ENCODE data around the gene ATP9B.
"Not testable (repeated sequence)": the region's sequence is repeated elsewhere in the genome, so short reads cannot be mapped to it uniquely, and the experiment has no call there.

The ATP9B gene

DNA sequence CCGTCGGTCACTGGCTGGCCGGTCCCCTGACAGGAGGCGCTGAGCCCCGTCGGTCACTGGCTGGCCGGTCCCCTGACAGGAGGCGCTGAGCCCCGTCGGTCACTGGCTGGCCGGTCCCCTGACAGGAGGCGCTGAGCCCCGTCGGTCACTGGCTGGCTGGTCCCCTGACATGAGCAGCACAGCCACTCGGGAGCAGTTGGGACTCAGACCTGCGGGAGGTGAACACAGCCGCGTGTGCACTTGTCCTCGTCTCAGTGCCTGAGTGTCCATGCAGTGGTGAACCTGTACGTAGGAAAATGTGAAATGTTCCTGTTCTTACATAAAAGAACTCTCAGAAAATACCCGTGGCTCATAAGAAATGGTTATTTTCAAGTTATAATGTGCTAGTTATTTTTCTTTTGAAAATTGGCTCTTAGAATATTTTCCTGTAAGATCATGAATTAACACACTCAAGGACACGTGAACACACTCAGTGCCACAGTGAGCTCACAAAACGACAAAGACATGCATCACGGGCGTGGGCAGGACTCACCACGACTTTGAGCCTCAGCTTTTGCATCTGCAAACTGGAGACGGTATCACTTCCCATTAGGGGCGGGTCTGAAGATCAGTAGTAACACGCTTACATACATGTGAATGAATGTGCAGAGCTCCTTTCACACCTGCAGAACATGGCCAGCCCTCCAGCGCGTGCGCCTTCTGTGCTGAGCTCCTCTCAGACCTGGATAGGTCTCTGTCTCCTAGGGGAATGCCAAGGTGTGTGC, 305.4 kb downstream of the ATP9B start:
- POLR2A ChIA-PET (ENCODE audit: low non-redundant PET), result no interaction called here
- no peak overlapping the region for H3K27ac ChIP-seq
- CTCF ChIA-PET, result no interaction called here
- TF ChIP-seq, protein P1, sequence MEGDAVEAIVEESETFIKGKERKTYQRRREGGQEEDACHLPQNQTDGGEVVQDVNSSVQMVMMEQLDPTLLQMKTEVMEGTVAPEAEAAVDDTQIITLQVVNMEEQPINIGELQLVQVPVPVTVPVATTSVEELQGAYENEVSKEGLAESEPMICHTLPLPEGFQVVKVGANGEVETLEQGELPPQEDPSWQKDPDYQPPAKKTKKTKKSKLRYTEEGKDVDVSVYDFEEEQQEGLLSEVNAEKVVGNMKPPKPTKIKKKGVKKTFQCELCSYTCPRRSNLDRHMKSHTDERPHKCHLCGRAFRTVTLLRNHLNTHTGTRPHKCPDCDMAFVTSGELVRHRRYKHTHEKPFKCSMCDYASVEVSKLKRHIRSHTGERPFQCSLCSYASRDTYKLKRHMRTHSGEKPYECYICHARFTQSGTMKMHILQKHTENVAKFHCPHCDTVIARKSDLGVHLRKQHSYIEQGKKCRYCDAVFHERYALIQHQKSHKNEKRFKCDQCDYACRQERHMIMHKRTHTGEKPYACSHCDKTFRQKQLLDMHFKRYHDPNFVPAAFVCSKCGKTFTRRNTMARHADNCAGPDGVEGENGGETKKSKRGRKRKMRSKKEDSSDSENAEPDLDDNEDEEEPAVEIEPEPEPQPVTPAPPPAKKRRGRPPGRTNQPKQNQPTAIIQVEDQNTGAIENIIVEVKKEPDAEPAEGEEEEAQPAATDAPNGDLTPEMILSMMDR (conservative IDR thresholded peaks at IDR 0.05; ENCODE audit: low read depth), result no peak
- no peak for DNase-seq (ENCODE audit: low spot score)

DNA sequence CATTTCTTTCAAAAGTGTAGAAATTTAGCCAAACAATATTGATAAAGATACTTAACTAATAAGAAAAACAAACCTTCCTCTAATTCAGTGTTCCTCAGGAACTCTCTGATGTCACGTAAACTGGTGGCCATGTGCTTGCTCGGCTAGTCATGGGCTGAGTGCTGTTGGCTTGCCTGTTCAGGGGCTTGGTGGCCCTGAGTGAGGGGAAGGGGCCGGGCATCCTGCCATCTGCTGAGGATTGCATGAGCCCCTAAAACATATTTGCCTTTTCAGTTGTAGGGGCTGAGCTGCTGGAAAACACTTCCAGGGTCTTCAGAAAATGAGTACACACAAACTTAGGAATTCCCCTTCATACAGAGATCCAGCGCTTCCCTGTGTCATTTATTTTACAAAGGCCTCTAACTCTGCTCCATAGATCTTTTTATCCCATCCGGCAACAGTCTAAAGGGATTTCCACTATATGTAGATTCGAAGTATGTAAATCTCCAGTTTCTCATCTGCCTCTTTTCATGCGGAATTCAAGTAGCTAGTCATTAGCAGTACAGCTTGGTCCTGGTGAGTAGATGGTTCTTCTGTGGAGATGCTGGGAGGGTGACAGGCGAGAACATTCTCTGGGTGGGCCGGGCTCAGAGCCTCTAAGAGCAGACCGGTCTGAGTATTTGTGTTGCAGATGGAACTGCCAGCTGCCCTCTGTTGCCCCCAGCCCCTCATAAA, 306.4 kb downstream of the ATP9B start:
- POLR2A ChIA-PET (ENCODE audit: low non-redundant PET), result no interaction called here

DNA sequence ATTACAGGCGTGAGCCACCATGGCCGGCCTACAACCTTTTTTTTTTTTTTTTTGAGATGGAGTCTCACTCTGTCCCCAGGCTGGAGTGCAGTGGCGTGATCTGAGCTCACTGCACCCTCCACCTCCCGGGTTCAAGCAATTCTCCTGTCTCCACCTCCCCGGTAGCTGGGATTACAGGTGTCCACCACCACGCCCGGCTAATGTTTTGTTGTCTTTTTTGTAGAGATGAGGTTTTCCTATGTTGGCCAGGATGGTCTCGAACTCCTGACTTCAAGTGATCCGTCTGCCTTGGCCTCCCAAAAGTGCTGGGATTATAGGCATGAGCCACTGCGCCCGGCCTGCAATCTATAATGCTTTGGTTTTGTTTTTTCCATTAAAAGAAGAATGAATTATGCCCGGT, 307.5 kb downstream of the ATP9B start:
- DNase-seq (ENCODE audit: low spot score); H3K27ac ChIP-seq; POLR2A ChIA-PET (ENCODE audit: low non-redundant PET): not testable (repeated sequence)
- CTCF ChIA-PET, result interaction anchor here (0.8 kb wide), 1 partner anchor 154 kb away, joined by 3 read pairs; no protein-coding TSS in a partner anchor

More for the DNA sequence above, 306.4 kb downstream of the ATP9B start:
- TF ChIP-seq, protein P1 (conservative IDR thresholded peaks at IDR 0.05; ENCODE audit: low read depth), result no peak
- no peak for DNase-seq (ENCODE audit: low spot score)
- H3K27ac ChIP-seq, result no peak overlapping the region
- CTCF ChIA-PET, result interaction anchor here (0.9 kb wide), 1 partner anchor 214 kb away, joined by 3 read pairs; no protein-coding TSS in a partner anchor

DNA sequence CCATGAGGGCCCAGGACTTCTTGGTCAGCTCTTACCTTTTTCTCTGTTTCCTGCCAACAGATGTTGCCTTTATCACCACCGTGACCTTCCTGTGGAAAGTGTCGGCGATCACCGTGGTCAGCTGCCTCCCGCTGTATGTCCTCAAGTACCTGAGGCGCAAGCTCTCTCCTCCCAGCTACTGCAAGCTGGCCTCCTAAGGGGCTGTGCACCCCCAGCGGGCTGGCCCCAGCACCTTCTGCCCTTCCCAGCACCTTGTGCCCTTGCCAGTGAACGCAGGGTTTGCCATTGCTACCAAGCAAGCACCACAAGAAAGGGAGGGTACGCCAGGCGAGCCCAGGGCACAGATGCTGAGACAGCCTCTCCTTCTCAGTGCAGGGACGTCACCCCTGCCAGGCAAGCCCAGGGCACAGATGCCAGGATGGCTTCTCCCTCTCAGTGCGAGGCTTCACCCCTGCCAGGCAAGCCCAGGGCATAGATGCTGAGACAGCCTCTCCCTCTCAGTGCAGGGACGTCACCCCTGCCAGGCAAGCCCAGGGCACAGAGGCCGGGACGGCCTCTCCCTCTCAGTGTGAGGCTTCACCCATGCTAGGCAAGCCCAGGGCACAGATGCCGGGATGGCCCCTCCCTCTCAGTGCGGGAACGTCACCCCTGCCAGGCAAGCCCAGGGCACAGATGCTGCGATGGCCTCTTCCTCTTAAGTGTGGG, 308.1 kb downstream of the ATP9B start:
- ChIA-PET CTCF (interaction anchor here (0.6 to 0.8 kb wide), 2 partner anchors 153 to 175 kb away, joined by 3 read pairs; no protein-coding TSS in a partner anchor), POLR2A (ENCODE audit: low non-redundant PET) (no interaction called here)
- no peak for DNase-seq (ENCODE audit: low spot score)
- H3K27ac ChIP-seq, result no peak overlapping the region
- TF ChIP-seq, protein P1 (conservative IDR thresholded peaks at IDR 0.05; ENCODE audit: low read depth), result no peak

DNA sequence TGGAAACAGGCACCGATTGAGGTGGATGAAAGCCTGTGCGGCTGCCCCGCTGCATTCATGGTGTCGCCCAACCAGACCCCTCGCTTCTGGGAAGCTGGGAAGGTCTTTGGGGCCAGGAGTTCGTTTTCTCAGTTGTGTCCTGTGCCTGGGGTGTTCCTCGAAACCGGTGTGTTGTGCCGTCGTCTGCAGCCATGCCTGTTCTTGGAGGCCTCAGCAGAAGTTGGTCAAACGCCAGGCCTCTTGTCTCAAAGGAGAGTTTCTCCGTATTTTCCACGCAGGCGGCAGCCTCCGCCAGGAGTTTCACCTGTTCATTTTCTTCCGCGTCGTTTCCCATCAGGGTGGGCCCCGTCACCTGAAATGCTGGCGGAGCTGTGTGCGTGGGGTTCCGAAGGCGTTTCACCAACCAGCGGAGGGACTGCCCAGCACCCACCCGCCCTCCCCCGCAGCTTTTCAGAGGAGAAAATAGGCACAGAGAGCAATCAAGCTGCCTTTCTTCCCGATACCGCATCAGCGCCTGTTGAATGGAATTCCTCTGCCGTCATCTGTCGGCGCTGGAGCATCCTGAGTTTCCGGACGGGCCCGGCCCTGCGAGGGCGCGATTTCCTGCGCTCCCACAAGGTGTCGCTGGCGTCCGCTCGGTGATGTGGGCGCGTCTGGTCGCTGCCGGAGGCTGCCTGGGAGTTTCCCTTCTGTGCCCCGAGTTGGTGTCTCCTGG, 309.5 kb downstream of the ATP9B start:
- TF ChIP-seq, protein P1 (conservative IDR thresholded peaks at IDR 0.05; ENCODE audit: low read depth), result peak; percentile 98
- ChIA-PET POLR2A (ENCODE audit: low non-redundant PET) (no interaction called here), CTCF (interaction anchor here (0.6 to 0.7 kb wide), 4 partner anchors 10 to 568 kb away, joined by 3 read pairs; no protein-coding TSS in a partner anchor)
- H3K27ac ChIP-seq, result no peak overlapping the region
- peak; percentile 76 for DNase-seq (ENCODE audit: low spot score)

DNA sequence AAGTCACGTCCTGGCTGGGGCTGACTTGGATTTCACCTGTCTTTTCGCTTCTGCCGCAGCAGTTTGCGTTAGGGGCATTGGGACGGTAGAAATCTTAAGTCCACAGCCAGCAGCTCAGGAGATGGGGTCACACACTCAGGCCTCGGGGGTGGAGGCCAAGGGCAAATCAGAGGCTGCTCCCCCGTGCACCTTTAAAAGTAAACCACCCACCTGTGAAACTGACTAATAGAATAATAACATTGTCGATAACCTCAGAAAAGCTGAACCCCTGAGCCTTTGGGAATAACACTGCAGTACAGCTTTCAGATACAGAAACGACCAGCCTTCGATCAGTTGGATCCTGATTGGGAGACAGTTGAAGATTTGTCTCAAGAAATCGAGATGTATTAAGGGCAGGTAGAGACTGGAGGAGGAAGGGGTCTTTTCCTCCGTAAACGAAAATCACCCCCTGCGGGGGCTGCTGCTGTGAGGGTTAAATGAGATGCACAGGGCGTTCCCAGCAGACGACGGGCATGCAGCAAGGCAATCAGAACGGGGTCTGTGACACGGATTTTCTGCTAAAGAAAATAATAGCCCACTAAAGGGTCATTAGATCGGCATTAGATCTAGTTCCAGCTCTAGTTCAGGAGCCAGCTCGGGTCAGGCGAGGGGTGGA, 310.2 kb downstream of the ATP9B start:
- DNase-seq (ENCODE audit: low spot score), result no peak
- ChIA-PET POLR2A (ENCODE audit: low non-redundant PET) (no interaction called here), CTCF (interaction anchor here (0.6 to 1.4 kb wide), 3 partner anchors 9 to 150 kb away, joined by 3 to 4 read pairs (median 3); no protein-coding TSS in a partner anchor)
- TF ChIP-seq, protein P1 (conservative IDR thresholded peaks at IDR 0.05; ENCODE audit: low read depth), result peak; percentile 48
- H3K27ac ChIP-seq, result no peak overlapping the region

Data from RWPE1 (cell line).